HG02852 (cell line): ENCODE data around the gene AGK.
A peak's percentile ranks its signal among the peaks of the same experiment; 100 is the strongest.

Experiments used
- ATAC-seq: cut with Tn5 transposase; IDR thresholded peaks from one replicate; pipeline ENCODE4 v1.9.1; 2021; ENCODE audit warnings: mild to moderate bottlenecking, moderate library complexity; ENCODE audit not compliant: unreplicated experiment

AGK gene

DNA sequence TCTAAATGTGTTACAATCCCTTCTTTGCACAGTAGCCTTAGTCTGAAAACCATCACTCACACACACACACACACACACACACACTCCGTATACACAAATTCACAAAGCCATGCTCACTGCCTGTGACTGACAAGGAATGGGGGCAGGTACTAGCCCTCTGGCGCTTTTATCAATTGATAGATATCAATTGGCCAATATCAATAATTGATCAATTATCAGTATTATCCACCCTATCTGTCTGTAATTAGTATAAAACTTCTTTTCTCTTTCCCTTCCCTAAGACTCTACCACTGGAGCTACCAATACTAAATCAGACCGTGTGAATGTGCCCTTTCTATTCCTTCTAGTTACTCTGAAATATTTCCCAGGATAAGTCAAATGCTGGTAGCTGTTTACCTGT is 148.7 kb downstream of the AGK start:
- ATAC-seq: no peak

- ATAC-seq: no peak
Measured at GRCh38 chr7:141700296-141700847, 149.2 kb downstream of the AGK start.

DNA sequence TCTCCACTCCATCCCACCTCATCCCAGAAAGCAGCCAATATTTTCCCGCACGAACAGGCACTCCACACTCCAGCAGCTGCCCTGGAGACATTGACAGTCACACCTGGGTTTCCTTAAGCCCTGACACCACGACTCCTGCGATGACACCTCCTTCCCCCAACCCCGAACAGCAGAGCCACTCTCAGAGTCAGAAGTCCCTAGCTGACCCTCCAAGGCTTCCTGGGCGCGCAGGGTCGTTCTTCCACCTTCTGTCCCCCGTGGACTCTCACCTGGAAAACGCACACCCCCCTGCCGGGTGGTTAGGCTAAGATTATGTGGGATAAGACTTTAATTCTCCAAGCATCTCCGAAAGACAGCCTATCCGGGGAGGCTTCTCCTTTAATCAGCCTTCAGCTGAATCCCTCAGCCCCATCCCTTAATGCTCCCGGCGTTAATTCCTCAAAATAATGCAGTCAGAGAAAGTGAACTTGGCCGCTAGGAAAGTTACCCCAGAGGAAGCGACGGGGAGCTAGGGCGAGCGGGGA is 149.7 kb downstream of the AGK start:
- ATAC-seq: peak; percentile 5

DNA sequence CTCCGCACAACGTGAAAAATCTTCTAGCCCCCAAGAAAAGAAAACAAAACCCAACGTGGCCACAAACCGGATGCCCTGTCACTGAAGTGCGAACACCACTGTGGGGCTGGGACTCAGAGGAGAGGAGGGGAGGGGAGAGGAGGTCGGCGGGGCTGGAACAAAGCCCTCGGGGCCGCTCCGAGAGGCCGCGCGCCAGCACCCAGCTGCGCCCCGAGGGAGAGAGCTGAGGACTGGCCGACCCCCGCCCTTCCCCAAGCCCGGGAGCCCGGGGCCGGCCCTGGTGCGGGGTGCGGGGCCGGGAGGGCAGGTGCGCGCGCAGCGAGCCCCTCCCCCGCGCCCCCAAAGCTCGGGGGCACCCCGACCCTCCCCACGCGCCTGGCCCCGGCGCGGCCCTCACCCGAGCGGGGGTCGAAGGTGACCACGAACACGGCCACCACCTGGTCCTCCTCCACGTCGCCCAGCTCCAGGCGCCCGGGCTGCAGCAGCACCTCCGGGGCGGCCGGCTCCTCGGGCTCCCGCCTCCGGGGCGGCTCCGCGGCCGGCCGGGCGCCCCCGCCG is 150.4 kb downstream of the AGK start:
- ATAC-seq: peak; percentile 80

DNA sequence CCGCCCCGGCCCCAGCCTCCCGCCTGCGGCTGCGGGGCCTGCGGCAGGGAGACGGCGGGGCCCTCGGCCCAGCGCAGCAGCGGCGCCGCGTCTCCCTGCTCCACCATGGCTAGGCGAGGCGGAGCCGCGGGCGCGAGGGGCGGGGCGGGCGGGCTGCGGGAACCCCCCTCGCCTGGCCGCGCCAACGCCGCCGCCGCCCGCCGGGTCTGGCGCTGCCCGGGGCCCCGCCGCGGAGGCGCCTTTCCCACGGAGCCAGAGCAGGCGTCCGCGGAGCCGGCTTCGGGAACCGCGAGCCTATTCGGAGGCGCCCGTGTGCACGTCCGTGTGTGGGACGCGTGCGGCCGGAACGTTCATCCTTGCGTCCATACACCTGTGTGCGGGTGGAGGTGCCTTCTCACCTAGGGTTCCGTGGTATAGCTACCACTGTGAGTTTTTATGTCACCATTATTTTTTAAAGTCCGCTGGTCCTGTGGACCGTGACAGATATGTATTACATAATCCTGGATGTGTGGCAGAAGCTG is 150.9 kb downstream of the AGK start, which contains the start of gene DENND11:
TSS of gene DENND11 (minus strand) at position 120 of the 521 bp plus-strand sequence. CDS start at position 107, 13 bp downstream.
- ATAC-seq: peak; percentile 78

DNA sequence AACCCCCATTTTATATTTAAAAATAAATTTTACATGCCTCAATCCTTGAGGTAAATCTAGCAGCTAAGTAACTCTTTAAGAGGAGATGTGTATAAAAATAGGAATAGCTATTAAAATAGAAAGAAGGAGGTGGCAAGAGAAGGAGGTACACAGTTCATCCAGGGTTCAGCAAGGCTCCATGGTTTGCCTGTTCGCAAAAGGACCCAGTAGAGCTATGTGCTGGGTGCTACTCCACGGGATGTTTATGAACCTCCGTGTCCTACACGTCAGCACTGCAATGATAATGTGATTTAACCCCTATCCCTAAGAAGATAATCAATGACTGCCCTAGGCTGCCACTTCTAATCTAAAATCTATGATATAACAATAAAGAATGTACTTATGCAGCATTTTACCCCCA is 151.7 kb downstream of the AGK start:
- ATAC-seq: no peak

DNA sequence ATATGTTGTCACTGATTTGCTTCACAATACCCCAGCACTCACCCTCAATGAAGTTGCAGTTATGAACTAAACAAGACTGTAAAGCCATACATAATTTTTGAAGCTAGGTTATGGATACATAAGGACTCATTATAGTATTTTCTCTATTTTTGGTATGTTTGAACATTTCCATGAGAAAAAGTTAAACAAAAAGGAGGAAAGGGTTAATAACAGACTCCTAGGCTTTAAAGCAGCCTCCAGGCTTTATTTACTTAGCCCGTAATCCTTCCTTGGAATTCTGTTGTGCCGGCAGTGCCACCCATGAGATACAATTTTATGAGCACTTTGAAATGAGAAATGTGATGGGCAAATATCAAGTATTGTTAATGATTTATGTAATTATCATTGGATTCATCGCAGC is 152.9 kb downstream of the AGK start:
- no peak for ATAC-seq

DNA sequence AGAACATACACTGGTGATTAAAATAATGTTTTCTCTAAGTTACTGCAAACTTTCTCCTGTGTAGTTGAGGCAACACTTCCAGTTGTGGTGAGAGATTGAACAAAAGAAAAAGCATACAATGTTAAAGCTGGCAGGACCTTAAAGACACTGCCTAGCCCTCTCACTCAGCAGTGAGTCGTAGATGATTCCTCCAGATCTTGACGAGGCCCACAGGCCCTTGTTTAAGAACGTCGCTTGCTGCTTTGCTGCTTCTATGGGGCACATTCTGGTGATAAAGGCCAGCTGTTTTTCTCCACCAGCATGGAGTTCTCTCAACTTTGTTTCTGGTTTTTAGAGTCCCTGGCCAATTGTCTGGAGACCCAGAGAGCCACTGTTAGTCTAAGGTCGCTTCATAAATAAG is 153.5 kb downstream of the AGK start:
- ATAC-seq: no peak
